BJ (cell line): ENCODE measurements around the gene SAP30BP. TPM values are rescaled to one million over a fixed set of nuclear protein-coding genes. Genes with fewer than 3 reads are reported as not detected.

Experiments used
- CTCF ChIA-PET: fragments of 350-600 bp; formaldehyde crosslinking; extraction: SDS; loops from one replicate; lab custom pipeline; 2021; ENCODE audit warnings: antibody characterized with exemption, inconsistent platforms; lab: Yijun Ruan, JAX
- POLR2A ChIA-PET: fragments of 300-600 bp; sonication (Branson Sonifier 250); formaldehyde crosslinking; extraction: SDS; loops from one replicate; lab custom pipeline; 2021; ENCODE audit warnings: antibody characterized with exemption; lab: Charles Lee
- DNase-seq: peaks from one replicate; pipeline ENCODE4 v3.0.0-alpha.2; 2011; ENCODE audit warnings: low read depth
- H3K27me3 ChIP-seq: 2 replicates; pipeline ENCODE4 v1.6.0; 2011; ENCODE audit warnings: low read length; ENCODE audit not compliant: control insufficient read depth, insufficient read depth
- H3K36me3 ChIP-seq: 2 replicates; pipeline ENCODE4 v1.5.1; 2011; ENCODE audit warnings: low read length; ENCODE audit not compliant: control insufficient read depth, insufficient read depth
- H3K4me3 ChIP-seq: 2 replicates; pipeline ENCODE4 v1.5.1; 2011; ENCODE audit warnings: low read depth, mild to moderate bottlenecking, control low read depth, low read length
- CTCF ChIP-seq: IDR thresholded peaks from 2 replicates; pipeline ENCODE4 v1.5.1; 2011; ENCODE audit warnings: low read depth, mild to moderate bottlenecking, control low read depth, inconsistent platforms, low read length, moderate library complexity; ENCODE audit not compliant: insufficient read depth
- polyA plus RNA-seq: library from polyadenylated mRNA; depleted of rRNA; stranded (reverse); fragments of >200 nt; gene quantifications from 2 replicates; pipeline ENCODE4 v1.2.3, GENCODE V29; 2011; rRNA removed

The SAP30BP gene
- polyA plus RNA-seq, 1 experiment: 84.8 TPM

GRCh38 chr17:75757086-75757681 lies 90.0 kb downstream of the SAP30BP start:
- no peak for TF ChIP-seq CTCF
- Histone ChIP-seq H3K27me3 (no peaks in the 10 kb centered on the region), H3K36me3 (peaks cover 1% of the 10 kb centered on the region; the same call in 1 of the 2 replicates), H3K4me3 (no peak overlapping the region)
- DNase-seq: no peak
- ChIA-PET CTCF (interaction anchor here (1.6 kb wide), 1 partner anchor 124 kb away, joined by 5 read pairs; the partner anchor contains the start of gene SMIM5), POLR2A (no interaction called here)

Other genes starting within 250 kb of the SAP30BP start
- 14.0 and 35.5 TPM in 2 replicates for gene TMEM94, start 210.7 kb upstream of the SAP30BP start, polyA plus RNA-seq
- 2.3 and 4.8 TPM in 2 replicates for gene CASKIN2, start 151.8 kb upstream of the SAP30BP start, polyA plus RNA-seq
- 12.8 and 17.9 TPM in 2 replicates for gene TSEN54, start 150.8 kb upstream of the SAP30BP start, polyA plus RNA-seq
- 0.97 and 1.6 TPM in 2 replicates for gene LLGL2, start 141.6 kb upstream of the SAP30BP start, polyA plus RNA-seq
- 0.72 and 1.3 TPM in 2 replicates for gene MYO15B, start 79.5 kb upstream of the SAP30BP start, polyA plus RNA-seq
- gene SMIM5, start 33.9 kb upstream of the SAP30BP start, polyA plus RNA-seq: 0.10 TPM in 1 of 2 replicates, not detected in the other
- 8.2 and 14.2 TPM in 2 replicates for gene RECQL5, start 184 bp upstream of the SAP30BP start, polyA plus RNA-seq
- 2.1 and 2.3 TPM in 2 replicates for gene ITGB4, start 54.1 kb downstream of the SAP30BP start, polyA plus RNA-seq
- 19.9 and 35.8 TPM in 2 replicates for gene GALK1, start 97.9 kb downstream of the SAP30BP start, polyA plus RNA-seq
- 7.2 and 8.5 TPM in 2 replicates for gene UNK, start 117.5 kb downstream of the SAP30BP start, polyA plus RNA-seq
- gene UNC13D, start 177.1 kb downstream of the SAP30BP start, polyA plus RNA-seq: 0.28 and 0.40 TPM in 2 replicates
- 28.5 and 37.0 TPM in 2 replicates for gene WBP2, start 188.0 kb downstream of the SAP30BP start, polyA plus RNA-seq
- 2.4 and 3.2 TPM in 2 replicates for gene TRIM47, start 211.2 kb downstream of the SAP30BP start, polyA plus RNA-seq
- gene TRIM65, start 229.6 kb downstream of the SAP30BP start, polyA plus RNA-seq: 5.5 and 8.6 TPM in 2 replicates
- 22.7 and 60.9 TPM in 2 replicates for gene MRPL38, start 237.5 kb downstream of the SAP30BP start, polyA plus RNA-seq